H1 (cell line): ENCODE measurements around the gene RBM26. TPM values are rescaled to one million over a fixed set of nuclear protein-coding genes. Genes with fewer than 3 reads are reported as not detected.

Experiments used
- CTCF ChIA-PET: fragments of 300-600 bp; sonication (Branson Sonifier 250); formaldehyde crosslinking; loops from one replicate; lab custom pipeline; 2021; ENCODE audit not compliant: partially characterized antibody; lab: Charles Lee
- POLR2A ChIA-PET: fragments of 300-600 bp; sonication (Branson Sonifier 250); formaldehyde crosslinking; loops from one replicate; lab custom pipeline; 2021; ENCODE audit warnings: inconsistent platforms; ENCODE audit not compliant: partially characterized antibody; lab: Charles Lee
- DNase-seq, 2 experiments: peaks; one replicate each; pipeline versions ENCODE4 v3.0.0 to v3.0.0-alpha.2; 2010 to 2022; ENCODE audit warnings: low spot score in 2 of 2, low read depth in 1 of 2, mixed read lengths in 1 of 2
- FAIRE-seq: peaks from 2 replicates; lab custom pipeline; 2011; peaks lifted over from hg19 to GRCh38; lab: Jason Lieb, UNC
- H2AFZ ChIP-seq: 2 replicates; pipeline ENCODE4 v1.8.1; 2012; ENCODE audit warnings: low read length, inconsistent platforms
- H2AK5ac ChIP-seq: 2 replicates; pipeline ENCODE4 v1.6.1; 2013; ENCODE audit warnings: low read depth, low read length
- H2BK120ac ChIP-seq: replicated peaks from 2 replicates; pipeline ENCODE3; 2013; ENCODE audit warnings: low read depth, low read length, inconsistent platforms
- H2BK12ac ChIP-seq: 2 replicates; pipeline ENCODE4 v1.6.1; 2013; ENCODE audit warnings: low read depth, low read length
- H2BK15ac ChIP-seq: 2 replicates; pipeline ENCODE4 v1.6.1; 2013; ENCODE audit warnings: low read length
- H2BK20ac ChIP-seq: 2 replicates; pipeline ENCODE4 v1.6.1; 2013; ENCODE audit warnings: low read length
- H2BK5ac ChIP-seq: 2 replicates; pipeline ENCODE4 v1.6.1; 2013; ENCODE audit warnings: low read depth, low read length
- H3K14ac ChIP-seq: 2 replicates; pipeline ENCODE4 v1.6.1; 2013; ENCODE audit warnings: inconsistent platforms; ENCODE audit not compliant: insufficient read length
- H3K18ac ChIP-seq: 2 replicates; pipeline ENCODE4 v1.6.1; 2013; ENCODE audit warnings: low read length; ENCODE audit errors: extremely low read depth
- H3K23ac ChIP-seq: 2 replicates; pipeline ENCODE4 v1.6.1; 2013; ENCODE audit warnings: inconsistent platforms; ENCODE audit not compliant: insufficient read length
- H3K23me2 ChIP-seq: 2 replicates; pipeline ENCODE4 v1.6.1; 2013; ENCODE audit warnings: low read depth, low read length
- H3K27ac ChIP-seq: 2 replicates; pipeline ENCODE4 v1.6.1; 2011; ENCODE audit warnings: low read depth, low read length, inconsistent platforms
- H3K27me3 ChIP-seq, 4 experiments: replicated peaks in 1 of 4; 1 replicate in 1 of 4; 2 replicates in 3 of 4; pipeline versions ENCODE4 v1.6.1 to v1.8.1; 2011 to 2013; ENCODE audit warnings: low read length in 3 of 4, mild to moderate bottlenecking in 3 of 4, inconsistent platforms in 2 of 4, mixed read lengths in 2 of 4, moderate library complexity in 1 of 4; ENCODE audit not compliant: control insufficient read depth in 3 of 4, insufficient read depth in 3 of 4; ENCODE audit errors: extremely low read depth in 1 of 4
- H3K36me3 ChIP-seq, 4 experiments: 2 replicates each; pipeline versions ENCODE4 v1.6.1 to v1.8.1; 2011 to 2013; ENCODE audit warnings: mild to moderate bottlenecking in 4 of 4, low read length in 3 of 4, moderate library complexity in 2 of 4, control low read depth in 1 of 4, inconsistent platforms in 1 of 4; ENCODE audit not compliant: insufficient read depth in 4 of 4, control insufficient read depth in 2 of 4
- H3K4ac ChIP-seq: replicated peaks from 2 replicates; pipeline ENCODE3; 2013; ENCODE audit warnings: low read length, low read depth, mixed read lengths, inconsistent platforms; ENCODE audit not compliant: insufficient read length
- H3K4me1 ChIP-seq, 4 experiments: replicated peaks in 1 of 4; 1 replicate in 1 of 4; 2 replicates in 3 of 4; pipeline versions ENCODE4 v1.6.1 to v1.8.1; 2011 to 2013; ENCODE audit warnings: low read length in 3 of 4, inconsistent platforms in 2 of 4, mixed read lengths in 1 of 4; ENCODE audit not compliant: insufficient read depth in 4 of 4, control insufficient read depth in 3 of 4
- H3K4me2 ChIP-seq, 2 experiments: 2 replicates each; pipeline versions ENCODE4 v1.6.1 to v1.8.1; 2011 to 2013; ENCODE audit warnings: low read depth in 2 of 2, low read length in 2 of 2, control low read depth in 1 of 2, inconsistent platforms in 1 of 2, mild to moderate bottlenecking in 1 of 2; ENCODE audit not compliant: insufficient read depth in 1 of 2
- H3K4me3 ChIP-seq, 4 experiments: fragments of 200-600, 300-600 bp in 1 of 4; sonication (generic), shearing (Covaris generic), sonication (Bioruptor Twin) in 1 of 4; 2 replicates each; pipeline versions ENCODE4 v1.5.1 to v1.8.1; 2011 to 2016; ENCODE audit warnings: low read length in 4 of 4, low read depth in 3 of 4, control low read depth in 2 of 4, inconsistent platforms in 2 of 4, mild to moderate bottlenecking in 2 of 4, mixed read lengths in 1 of 4, moderate library complexity in 1 of 4; ENCODE audit not compliant: insufficient read depth in 2 of 4; ENCODE audit errors: extremely low read depth in 1 of 4
- H3K56ac ChIP-seq: replicated peaks from 2 replicates; pipeline ENCODE3; 2013; ENCODE audit warnings: low read depth, mild to moderate bottlenecking, mixed read lengths, low read length, inconsistent platforms; ENCODE audit not compliant: insufficient read length
- H3K79me1 ChIP-seq: 2 replicates; pipeline ENCODE4 v1.6.1; 2013; ENCODE audit warnings: low read depth, low read length, control low read depth
- H3K79me2 ChIP-seq, 2 experiments: 2 replicates each; pipeline versions ENCODE4 v1.6.1 to v1.8.1; 2012 to 2013; ENCODE audit warnings: low read length in 2 of 2, mild to moderate bottlenecking in 2 of 2, inconsistent platforms in 1 of 2; ENCODE audit not compliant: insufficient read depth in 2 of 2, control insufficient read depth in 1 of 2
- H3K9ac ChIP-seq, 4 experiments: replicated peaks in 1 of 4; 1 replicate in 1 of 4; 2 replicates in 3 of 4; pipeline versions ENCODE4 v1.6.1 to v1.8.1; 2011 to 2013; ENCODE audit warnings: low read depth in 3 of 4, low read length in 3 of 4, control low read depth in 2 of 4, mild to moderate bottlenecking in 2 of 4, moderate library complexity in 2 of 4, inconsistent platforms in 1 of 4; ENCODE audit errors: extremely low read depth in 1 of 4
- H3K9me3 ChIP-seq, 2 experiments: 2 replicates each; pipeline versions ENCODE4 v1.6.1 to v1.8.1; 2012 to 2013; ENCODE audit warnings: mild to moderate bottlenecking in 2 of 2, moderate library complexity in 2 of 2, control low read depth in 1 of 2, inconsistent platforms in 1 of 2, low read depth in 1 of 2, low read length in 1 of 2, mixed read lengths in 1 of 2; ENCODE audit not compliant: insufficient read depth in 2 of 2
- H4K20me1 ChIP-seq, 2 experiments: replicated peaks in 1 of 2; 2 replicates each; pipeline versions ENCODE3 to v1.8.1; 2011 to 2013; ENCODE audit warnings: inconsistent platforms in 2 of 2, low read length in 2 of 2, mild to moderate bottlenecking in 1 of 2; ENCODE audit not compliant: insufficient read depth in 2 of 2, control insufficient read depth in 1 of 2
- H4K5ac ChIP-seq: 2 replicates; pipeline ENCODE4 v1.6.1; 2013; ENCODE audit warnings: low read length, low read depth, mixed read lengths, inconsistent platforms; ENCODE audit not compliant: insufficient read length
- H4K8ac ChIP-seq: 2 replicates; pipeline ENCODE4 v1.8.0; 2013; ENCODE audit warnings: mild to moderate bottlenecking, moderate library complexity, low read length, inconsistent platforms; ENCODE audit not compliant: insufficient read depth; ENCODE audit errors: extremely low read depth
- H4K91ac ChIP-seq: replicated peaks from 2 replicates; pipeline ENCODE3; 2013; ENCODE audit warnings: low read length, mixed read lengths, inconsistent platforms; ENCODE audit not compliant: insufficient read length
- ASH2L ChIP-seq: fragments of 200-600, 300-600 bp; sonication (generic); IDR thresholded peaks from one replicate; pipeline ENCODE4 v1.7.1; 2017; ENCODE audit warnings: low read length
- EGR1 ChIP-seq: IDR thresholded peaks from 2 replicates; pipeline ENCODE4 v1.6.1; 2011; ENCODE audit warnings: low read depth, low read length, borderline replicate concordance
- KDM5A ChIP-seq: fragments of 200-600 bp; IDR thresholded peaks from 2 replicates; pipeline ENCODE4 v1.7.1; 2012; ENCODE audit warnings: mild to moderate bottlenecking, low read length, inconsistent platforms, mixed read lengths
- RFX5 ChIP-seq: IDR thresholded peaks from 2 replicates; pipeline ENCODE4 v1.6.1; 2011; ENCODE audit warnings: low read depth, low read length, improper control_type of control experiment, borderline replicate concordance
- SIRT6 ChIP-seq: IDR thresholded peaks from one replicate; pipeline ENCODE4 v1.7.1; 2012; ENCODE audit warnings: low read length, inconsistent platforms
- WGBS, 2 experiments: shearing (Covaris generic) in 1 of 2; methylation state at CpG; one replicate each; pipeline versions ENCODE4 v1.1.6 to v1.1.7; 2013 to 2015; ENCODE audit warnings: low lambda C conversion rate in 2 of 2, mixed read lengths in 2 of 2, inconsistent platforms in 1 of 2, low coverage in 1 of 2, missing lambda C conversion rate in 1 of 2; ENCODE audit not compliant: insufficient replicate concordance in 2 of 2, insufficient coverage in 1 of 2, insufficient read length in 1 of 2; ENCODE audit errors: extremely low coverage in 1 of 2, missing lambda C conversion rate in 1 of 2; 5-methylcytosine and 5-hydroxymethylcytosine counted together
- polyA plus RNA-seq, 7 experiments: library from polyadenylated mRNA; depleted of rRNA in 3 of 7; stranded (reverse) in 5 of 7; unstranded in 2 of 7; fragments of >200 nt in 5 of 7; fragments of 200-250 nt in 2 of 7; gene quantifications; 1 replicate in 5 of 7; 2 replicates in 1 of 7; 4 replicates in 1 of 7; pipeline versions ENCODE4 v1.2.1 to v1.2.3, GENCODE V29; 2011 to 2013; ENCODE audit warnings: missing spikeins in 2 of 7, mixed read lengths in 2 of 7
- total RNA-seq: library from RNA; stranded (reverse); fragmentation: NEBNext Ultra II Directional; extraction: Animal tissue kit (Norgen Biotek cat#: 25700); gene quantifications from 2 replicates; pipeline ENCODE4 v1.2.1, GENCODE V29; 2021

The RBM26 gene
- total and polyA plus RNA-seq, 2 of the 8 experiments (the other 6 are each of a cell fraction or from before 2014, with no cell fraction given) = 20.3 to 65.5 TPM

- Histone ChIP-seq H2BK15ac (no peak overlapping the region), H3K27ac (no peak overlapping the region)
Observed at GRCh38 chr13:79451500-79451962, 45.5 kb upstream of the RBM26 start.

More at GRCh38 chr13:79451500-79451962, 45.5 kb upstream of the RBM26 start:
- Histone ChIP-seq H2AK5ac (no peak overlapping the region), H3K79me1 (no peaks in the 10 kb centered on the region), H3K4me3 (no peak overlapping the region), H3K27me3 (peaks cover 0 to 1% (median 0%) of the 10 kb centered on the region in 4 experiments; a peak in 1 of 7 replicates), H3K23me2 (no peaks in the 10 kb centered on the region), H3K79me2 (no peaks in the 10 kb centered on the region), H4K91ac (no peak overlapping the region), H3K4me2 (no peak overlapping the region), H2BK20ac (no peak overlapping the region), H3K9me3 (no peaks in the 10 kb centered on the region), H2BK5ac (no peak overlapping the region), H2AFZ (peak overlapping the region; percentile 18; the same call in 1 of the 2 replicates), H4K20me1 (no peaks in the 10 kb centered on the region), H3K14ac (no peak overlapping the region), H4K8ac (no peak overlapping the region), H3K23ac (no peak overlapping the region), H2BK120ac (no peak overlapping the region), H3K18ac (no peak overlapping the region), H4K5ac (no peak overlapping the region), H3K4me1 (peaks cover 0 to 4% (median 0%) of the 10 kb centered on the region in 4 experiments; a peak in 2 of 7 replicates), H2BK12ac (no peak overlapping the region), H3K56ac (no peak overlapping the region), H3K4ac (no peak overlapping the region), H3K9ac (no peak overlapping the region), H3K36me3 (no peaks in the 10 kb centered on the region)
- POLR2A ChIA-PET = no interaction called here
- WGBS, 2 experiments = 55% methylated on average over 3 of the region's 3 CpGs; no CpG with 5 or more reads in 1 of the 2 experiments
- FAIRE-seq (no peak), DNase-seq (no peak)
- TF ChIP-seq ASH2L = no peak
- no peak for TF ChIP-seq SIRT6
- TF ChIP-seq EGR1 = no peak
- TF ChIP-seq RFX5 = peak; percentile 69; the same call in 1 of the 2 replicates
- TF ChIP-seq KDM5A = no peak
- CTCF ChIA-PET = interaction anchor here (0.7 to 1.4 kb wide), 3 partner anchors 27 to 1566 kb away, joined by 3 to 8 read pairs (median 3); no protein-coding TSS in a partner anchor
